NAMALWA (cell line): ENCODE measurements around the gene CYB5B.
A peak's percentile ranks its signal among the peaks of the same experiment; 100 is the strongest.
"Not testable (repeated sequence)": the region's sequence is repeated elsewhere in the genome, so short reads cannot be mapped to it uniquely, and the experiment has no call there.

Source experiments
- DNase-seq: peaks from one replicate; pipeline ENCODE4 v3.0.0-alpha.2; 2015; ENCODE audit warnings: low spot score

CYB5B gene

DNA sequence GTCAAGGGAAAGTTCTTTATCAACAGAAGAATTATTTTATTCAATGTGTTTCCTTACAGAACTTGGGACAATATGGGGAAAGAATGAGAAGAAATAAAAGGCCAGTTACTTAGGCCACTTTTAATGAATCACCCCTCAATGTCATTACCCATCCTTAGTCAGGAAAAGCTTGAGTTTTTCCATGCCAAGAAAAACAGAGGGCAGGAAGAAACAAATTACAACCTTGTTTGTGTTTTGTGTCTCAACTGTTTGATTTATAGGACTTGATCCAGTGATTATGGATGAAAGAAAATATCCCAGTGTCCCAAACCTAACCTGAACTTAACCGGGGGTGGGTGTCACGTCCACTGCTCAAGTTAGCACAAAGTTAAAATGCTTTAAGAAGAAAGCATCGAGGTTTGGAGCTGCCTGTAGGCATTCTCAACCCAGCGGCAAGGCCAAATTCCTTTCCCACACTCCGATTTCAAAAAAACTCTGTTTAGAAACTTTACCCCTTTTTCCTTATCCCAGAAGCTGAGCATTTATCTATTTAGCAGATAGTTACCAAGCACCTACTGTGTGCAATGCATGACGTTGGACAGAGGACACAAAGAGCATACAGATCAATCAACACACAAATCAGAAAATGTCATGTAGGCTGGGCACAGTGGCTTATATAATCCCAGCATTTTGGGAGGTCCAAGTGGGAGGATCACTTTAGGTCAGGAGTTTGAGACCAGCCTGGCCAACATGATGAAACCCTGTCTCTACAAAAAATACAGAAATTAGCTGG lies 14.0 kb upstream of the CYB5B start:
- DNase-seq: no peak

DNA sequence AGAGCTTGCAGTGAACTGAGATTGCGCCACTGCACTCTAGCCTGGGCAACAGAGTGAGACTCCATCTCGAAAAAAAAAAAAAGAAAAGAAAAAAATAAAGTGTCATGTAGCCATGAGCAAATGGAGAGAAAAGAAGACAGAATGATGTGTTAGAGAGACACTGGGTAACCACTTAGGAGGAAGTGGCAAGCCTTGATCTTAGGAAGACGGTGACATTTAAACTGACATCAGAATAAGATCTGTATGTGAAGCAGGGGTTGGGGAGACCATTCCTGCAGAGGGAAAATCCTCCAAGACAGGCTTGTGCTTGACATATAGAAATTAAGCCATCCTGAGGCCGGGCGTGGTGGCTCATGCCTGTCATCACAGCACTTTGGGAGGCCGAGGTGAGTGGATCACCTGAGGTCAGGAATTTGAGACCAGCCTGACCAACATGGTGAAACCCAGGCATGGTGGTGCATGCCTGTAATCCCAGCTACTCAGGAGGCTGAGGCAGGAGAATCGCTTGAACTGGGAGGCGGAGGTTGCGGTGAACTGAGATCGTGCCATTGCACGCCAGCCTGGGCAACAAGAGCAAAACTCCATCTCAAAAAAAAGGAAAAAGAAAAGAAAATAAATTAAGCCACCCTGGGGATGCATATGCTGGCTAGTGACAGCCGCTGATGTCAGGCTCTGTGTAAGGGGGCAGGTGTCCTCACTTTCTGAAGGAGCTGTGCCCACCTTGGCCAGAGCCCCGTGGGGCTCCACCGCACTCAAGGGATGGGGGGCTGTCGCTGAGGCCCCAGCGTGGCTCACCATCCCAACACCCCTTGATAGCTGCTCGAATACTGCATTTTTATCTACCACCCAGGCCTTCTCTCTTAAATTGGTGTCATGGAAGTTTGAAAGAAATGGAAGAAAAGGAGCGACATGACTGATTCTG lies 13.1 kb upstream of the CYB5B start:
- no peak for DNase-seq

DNA sequence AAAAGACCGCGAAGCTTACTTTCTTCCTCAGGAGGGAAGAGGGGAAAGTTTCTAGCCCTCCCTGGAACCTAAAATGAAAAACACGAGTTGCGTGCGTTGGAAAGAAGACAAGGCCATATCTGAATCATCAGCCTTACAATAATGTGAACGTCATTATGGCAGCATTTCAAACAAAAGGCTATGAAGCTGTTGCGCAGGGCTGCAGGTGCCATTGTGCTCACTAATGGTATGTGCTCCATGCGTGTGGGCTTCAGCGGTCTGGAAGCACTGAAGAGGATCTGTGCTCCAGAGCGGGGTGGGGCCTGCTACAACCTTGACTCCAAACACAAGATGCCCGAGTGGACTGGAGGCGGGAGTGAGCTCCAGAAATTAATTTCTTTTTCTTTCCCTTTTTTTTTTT lies 12.1 kb upstream of the CYB5B start:
- DNase-seq: no peak

DNA sequence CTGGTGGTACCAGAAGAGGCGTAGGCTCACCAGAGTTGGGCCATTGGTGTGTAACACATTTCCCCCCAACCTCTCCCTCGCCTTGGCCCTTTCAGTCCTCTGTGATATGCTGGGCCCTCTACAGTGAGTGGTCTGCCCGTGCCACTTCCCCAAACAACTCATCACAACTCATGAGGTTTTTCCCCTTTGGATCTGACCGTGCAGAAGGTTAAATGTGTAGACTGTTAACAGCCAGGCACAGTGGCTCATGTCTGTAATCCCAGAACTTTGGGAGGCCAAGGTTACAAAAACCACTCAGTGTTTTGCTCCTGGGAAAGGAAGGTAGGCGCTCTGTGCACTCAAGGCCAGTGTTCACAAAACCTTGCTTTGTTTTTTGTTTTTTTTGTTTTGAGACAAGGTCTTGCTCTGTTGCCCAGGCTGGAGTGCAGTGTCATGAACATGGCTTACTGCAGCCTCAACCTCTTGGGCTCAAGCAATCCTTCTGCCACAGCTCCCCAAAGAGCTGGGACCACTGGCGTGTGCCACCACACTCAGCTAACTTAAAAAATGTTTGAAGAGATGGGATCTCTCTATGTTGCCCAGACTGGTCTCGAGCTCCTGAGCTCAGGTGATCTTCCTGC lies 11.3 kb upstream of the CYB5B start:
- DNase-seq: no peak

DNA sequence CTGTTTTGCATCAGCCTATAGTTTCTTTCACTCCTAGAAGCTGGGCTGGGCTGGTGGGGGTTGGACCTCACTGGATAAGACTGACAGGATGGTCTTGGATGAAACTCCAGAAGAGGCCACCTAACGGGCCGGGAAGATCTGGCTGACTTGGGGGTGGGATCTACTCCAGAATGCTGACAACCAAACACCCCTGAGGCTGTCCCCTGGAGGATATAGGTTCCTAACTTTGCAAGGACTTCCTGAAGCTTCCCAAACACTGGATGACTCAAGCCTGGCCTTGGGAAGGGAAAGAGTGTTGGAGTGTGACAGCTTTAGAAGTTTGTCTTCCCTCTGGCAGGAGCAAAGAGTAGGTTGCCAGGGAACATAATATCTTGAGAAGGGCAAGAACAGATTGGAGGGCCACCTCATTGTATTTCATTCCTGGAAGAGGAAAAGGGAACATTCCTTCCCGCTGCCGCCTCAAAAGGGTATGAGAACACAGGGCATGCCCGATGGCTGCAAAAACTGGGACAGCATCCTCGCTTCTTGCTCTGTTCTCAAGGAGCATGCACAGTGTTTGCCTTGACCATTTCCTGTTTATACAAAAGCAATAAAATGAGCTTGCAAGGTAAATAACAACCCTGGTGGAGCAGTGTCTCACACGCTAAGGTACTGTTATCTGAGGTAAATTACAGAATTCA lies 6.8 kb upstream of the CYB5B start:
- no peak for DNase-seq

DNA sequence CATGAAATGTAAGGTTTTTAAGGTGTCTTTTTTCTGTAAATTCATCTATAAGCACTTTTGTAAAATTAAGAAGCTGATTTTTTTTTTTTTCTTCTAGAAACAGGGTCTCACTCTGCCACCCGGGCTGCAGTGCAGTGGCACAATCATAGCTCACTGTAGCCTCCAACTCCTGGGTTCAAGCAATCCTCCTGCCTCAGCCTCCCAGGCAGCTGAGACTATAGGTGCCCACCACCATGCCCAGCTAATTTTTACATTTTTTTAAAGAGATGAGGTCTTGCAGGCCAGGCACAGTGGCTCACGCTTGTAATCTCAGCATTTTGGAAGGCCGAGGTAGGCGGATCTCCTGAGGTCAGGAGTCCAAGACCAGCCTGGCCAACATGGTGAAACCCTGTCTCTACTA lies 4.5 kb upstream of the CYB5B start:
- no peak for DNase-seq

DNA sequence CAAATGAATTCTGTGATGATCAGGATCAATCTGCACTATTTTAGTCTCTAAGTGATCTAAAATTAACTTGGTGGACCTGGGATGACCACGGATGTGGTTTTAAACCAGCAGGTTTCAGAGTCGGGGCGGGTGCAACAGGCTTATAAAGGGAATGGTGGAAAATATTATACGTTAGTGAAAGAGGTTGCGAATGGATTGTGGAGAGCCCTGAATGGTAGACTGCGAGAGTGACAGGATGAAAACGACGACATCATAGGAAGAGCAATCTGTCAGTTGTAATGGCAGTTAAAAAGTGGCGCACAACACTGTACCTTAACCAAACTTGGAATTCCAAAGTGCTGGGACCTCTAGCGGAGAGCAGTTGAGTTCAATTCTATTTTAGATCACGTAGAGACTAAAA lies 1.2 kb upstream of the CYB5B start:
- DNase-seq: no peak

DNA sequence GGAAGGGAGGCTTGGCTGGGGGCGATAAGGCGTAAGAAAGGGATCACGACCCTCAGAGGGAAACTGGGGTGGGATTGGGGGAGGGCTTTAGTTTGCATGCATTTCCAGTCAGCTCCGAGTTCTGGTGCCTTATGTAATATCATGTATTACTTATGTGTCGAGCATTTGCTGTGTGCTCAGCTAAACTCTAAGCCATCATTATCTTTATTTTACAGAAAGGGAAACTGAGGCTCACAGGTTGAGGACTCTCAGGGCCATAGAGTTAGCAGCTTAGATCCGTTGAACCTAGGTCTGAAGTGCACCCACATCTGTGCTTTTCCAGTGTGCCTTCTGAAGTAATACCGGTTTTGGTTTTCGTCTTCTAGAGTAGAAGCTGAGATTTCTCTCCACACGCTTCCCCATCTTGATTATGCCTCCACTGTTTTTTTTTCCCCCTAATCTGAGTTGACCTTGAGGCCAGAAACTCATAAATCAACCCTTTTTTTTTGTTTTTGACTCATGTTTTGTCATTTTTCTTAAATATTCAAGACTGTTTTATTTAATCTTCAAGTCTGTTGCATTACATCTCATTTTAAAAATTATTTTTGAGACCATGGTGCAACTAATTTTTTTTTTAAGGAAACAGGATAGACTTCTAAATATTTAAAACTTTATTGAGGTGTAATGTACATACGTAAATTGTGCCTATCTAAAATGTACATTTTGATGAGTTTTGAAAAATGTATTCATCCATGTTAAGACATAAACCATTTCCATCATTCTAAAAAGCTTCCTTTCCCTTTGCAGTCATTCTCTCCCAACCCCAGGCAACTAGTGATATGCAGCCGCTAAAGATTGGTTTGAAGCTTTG lies 741 bp downstream of the CYB5B start:
- peak; percentile 55 for DNase-seq

DNA sequence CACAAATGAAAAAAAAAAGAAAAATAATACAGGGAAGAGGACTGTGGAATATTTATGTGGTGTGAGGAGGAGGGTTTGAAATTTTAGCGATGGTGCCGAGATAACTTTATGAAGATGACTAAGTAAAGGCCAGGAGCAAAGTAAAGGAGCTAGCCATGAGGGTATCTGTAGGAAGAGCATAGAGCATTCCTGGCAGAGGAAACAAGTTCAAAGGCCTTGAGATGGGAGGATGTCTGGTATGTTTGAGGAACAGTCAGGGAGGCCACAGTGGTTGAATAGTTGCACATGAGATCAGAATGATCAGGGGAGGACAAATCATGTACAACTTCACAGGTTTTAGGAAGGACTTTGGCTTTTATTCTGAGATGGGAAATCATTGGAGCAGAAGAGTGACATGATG lies 4.2 kb downstream of the CYB5B start:
- DNase-seq: no peak

DNA sequence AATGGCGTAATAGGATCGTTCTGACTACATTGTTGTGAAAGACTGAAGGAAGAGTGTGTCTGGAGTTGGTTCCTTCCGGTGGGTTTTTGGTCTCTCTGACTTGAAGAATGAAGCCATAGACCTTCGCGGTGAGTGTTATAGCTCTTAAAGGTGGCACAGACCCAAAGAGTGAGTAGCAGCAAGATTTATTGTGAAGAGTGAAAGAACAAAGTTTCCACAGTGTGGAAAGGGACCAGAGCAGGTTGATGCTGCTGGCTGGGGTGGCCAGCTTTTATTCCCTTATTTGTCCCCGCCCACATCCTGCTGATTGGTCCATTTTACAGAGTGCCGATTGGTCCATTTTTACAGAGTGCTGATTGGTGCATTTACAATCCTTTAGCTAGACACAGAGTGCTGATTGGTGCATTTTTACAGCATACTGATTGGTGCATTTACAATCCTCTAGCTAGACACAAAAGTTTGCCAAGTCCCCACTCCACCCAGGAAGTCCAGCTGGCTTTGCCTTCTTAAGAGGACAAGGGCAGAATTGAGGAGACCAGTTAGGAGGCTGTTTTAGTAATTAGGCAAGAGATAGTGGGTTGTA lies 4.7 kb downstream of the CYB5B start:
- peak; percentile 34 for DNase-seq

DNA sequence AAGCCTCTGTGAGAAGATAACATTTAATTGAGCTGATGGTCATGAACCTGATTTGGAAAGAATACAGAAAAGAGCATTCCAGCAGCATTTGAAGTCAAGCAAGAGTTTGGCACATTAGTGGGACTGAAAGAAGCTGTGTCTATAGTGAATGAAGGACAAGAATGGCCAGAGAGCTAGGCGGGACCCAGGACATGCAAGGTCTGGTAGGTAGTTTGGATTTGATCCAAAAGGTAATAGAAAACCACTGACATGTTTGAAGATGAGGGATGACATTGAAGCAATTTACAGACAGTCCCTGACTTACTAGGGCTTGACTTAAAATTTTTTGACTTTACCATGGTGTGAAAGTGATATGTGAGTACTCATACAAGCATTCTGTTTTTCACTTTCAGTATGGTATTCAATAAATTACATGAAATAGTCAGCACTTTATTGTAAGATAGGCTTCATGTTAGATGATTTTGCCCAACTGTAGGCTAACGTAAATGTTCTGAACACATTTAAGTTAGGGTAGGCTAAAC lies 7.6 kb downstream of the CYB5B start:
- DNase-seq: no peak

DNA sequence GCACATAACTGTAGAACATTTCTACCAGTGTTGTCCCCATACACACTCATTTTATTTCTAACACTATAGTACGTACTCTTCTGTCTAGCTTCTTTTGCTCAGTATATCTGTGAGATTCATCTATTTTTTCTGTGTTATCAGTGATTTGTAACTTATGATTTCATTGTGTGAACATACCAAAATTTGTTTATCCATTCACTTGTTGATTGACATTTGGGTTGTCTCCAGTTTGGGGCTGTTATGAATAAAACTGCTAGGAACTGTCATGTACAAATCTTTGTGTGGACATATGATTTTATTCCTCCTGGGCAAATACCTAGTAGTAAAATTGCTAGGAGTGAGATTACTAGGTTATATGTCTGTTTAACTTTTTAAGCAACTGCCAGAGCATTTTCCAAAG lies 9.6 kb downstream of the CYB5B start:
- no peak for DNase-seq

DNA sequence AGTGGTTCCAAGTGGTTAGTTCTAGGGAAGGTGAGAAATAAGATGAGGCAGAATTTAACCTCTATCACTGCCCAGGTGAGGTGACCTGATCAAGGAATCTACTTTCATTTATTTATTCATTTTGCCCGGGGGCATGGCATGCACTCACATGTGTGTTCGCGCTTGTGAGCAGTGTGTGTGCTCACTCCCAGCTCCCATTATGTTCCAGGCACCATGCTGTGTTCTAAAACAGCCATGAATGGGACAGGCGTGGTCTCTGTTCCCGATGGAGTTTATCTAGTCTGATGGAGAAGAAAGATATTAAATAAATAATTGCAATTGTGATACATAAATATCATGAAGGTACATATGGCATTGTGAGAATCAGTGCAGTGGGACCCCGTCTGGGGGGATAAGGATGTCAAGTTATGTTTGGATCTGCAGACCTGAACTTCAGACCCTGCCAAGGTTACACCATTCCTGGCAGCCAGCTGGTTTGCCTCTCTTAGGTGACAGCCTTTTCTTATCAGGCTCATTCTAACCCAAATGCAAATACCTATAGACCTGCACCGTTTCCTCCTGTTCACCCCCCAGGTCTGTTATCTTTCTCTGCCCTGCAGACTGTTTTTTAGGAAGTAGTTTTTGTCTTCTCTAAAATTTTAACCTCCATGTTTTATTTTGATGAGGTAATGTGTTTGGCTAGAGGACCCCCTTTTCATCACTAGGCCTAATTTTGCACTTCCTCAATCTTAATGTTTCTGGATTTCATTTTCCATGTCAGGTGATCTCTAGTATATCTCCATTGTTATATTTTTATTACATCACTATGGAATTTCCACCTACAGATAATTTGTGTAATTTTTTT lies 11.8 kb downstream of the CYB5B start:
- no peak for DNase-seq

DNA sequence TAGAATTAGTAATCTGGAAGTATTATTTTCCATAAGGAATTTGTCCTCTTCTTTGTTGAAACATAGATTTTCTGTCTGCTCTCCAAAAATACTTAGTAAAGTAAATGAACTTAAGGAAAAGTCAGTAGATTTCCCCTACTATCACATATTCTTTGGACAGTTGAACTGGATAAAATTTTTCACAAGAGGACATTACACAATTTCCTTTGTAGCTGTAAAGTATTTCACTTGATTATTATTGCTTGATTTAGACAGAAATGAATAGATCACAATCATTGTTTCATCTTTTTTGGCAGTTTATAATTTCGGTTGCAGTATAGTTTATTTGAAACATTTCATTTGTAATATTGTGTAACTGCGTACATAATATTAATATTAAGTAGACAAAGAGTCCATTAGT lies 12.5 kb downstream of the CYB5B start:
- DNase-seq: no peak

DNA sequence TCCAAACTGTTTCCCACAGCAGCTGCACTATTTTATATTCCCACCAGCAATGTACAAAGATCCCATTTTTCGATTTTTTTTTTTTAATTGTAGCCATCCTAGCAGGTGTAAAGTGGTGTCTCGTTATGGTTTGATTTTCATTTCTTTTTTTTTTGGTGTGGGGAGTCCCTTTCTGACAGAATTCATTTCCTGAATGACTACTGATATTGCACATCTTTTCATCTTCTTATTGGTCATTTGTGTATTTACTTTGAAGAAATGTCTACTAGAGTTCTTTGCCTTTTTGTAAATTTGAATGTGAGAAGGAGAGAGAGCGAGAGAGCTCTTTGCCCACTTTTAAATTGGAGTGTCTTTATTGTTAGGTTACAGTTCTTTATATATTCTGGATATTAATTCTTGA lies 14.0 kb downstream of the CYB5B start:
- no peak for DNase-seq

DNA sequence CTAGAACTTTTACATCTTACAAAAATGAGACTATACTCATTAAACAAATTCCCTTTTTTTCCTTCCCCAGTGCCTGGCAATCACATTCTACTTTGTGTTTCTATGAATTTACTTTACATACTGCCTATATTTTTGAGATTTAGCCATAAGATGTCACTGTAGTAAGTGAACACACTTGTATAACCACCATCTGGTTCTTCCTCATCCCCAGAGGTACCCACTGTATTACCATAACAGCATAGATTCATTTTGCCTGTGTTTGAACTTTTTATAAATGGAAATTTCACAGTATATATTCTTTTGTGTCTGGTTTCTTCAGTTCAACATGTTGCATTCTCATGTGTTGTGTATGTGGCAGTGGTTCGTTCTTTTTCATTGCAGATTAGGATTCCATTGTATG lies 15.8 kb downstream of the CYB5B start:
- no peak for DNase-seq

DNA sequence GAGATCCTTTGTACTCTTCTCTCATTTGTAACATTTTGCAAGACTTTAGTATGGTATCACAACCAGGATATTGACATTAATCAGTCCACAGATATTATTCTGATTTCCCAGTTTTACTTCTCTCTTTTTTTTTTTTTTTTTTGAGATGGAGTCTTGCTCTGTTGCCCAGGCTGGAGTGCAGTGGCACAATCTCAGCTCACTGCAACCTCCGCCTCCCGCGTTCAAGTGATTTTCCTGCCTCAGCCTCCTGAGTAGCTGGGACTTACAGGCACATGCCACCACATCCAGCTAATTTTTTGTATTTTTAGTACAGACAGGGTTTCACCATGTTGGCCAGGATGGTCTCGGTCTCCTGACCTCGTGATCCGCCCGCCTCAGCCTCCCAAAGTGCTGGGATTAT lies 16.6 kb downstream of the CYB5B start:
- not testable (repeated sequence) for DNase-seq

DNA sequence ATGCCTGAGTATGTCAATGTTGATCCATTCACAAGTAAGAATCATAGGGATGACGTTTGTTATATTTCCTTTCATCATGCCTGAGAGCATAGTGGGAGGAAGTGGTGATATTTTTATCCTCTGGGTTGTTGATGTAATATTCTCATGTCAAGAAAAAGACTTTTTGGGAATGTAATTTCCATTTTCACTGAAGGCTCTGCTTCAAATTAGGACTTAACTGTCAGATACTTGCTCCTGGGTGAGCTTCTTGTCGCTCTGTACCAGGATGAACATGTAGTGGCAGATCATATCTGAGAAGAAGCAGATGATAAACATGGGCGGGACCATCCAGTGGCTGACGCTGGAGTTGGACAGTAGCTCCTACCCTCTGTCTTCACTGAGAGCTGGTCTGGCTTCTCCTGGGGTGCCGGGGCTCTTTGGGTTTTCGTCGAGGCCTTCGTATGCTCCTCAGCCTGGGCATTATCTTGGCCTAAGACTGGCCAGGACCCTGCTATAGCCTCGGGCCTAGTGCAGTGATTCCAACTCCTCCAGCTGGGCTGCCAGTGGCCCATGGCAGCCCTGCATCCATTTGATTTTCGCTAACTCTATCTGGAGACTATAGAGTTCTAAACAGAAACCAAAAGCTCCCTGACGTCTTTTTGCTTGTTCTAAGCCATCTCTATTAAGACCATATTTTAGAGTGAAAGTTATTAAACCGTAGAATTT lies 19.7 kb downstream of the CYB5B start:
- no peak for DNase-seq

DNA sequence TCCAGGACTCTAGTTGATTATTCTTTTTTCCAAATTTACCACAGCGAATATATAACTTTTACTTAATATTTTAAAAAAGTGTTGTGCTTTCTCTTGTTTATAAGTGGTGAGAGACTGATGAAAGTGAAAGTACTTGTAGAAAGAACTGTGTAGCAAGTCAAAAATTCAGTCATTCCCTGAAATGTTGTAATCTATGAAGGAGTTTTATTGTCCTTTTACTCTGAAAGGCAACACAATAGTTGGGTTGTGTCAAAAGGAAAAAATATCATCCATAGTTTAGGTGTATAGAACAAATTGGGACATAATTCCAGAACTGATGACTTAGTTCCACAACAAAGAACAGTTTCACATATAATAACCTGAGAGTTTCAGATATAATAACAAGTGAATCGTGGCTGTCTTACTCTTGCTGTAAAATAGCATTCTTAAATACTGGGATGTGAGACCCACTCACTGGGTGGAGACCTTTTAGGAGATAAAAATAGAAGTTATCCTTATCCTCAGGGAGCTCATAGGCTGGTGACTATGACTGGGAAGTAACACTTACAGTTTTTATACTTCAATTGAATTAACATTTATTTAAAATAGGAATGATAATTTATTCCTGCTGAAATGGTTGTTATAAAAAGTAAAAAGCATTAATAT lies 20.6 kb downstream of the CYB5B start:
- no peak for DNase-seq
